Activated T-helper 9 cell treated with anti-CD3 and anti-CD28 coated beads, Interleukin-2, amount 50 U/mL, for 16 hours (primary cell): Measurements from ENCODE around the gene KIAA1328.

Source experiments
- DNase-seq: peaks from one replicate; pipeline ENCODE4 v3.0.0-alpha.2; 2020; ENCODE audit warnings: low read depth

The KIAA1328 gene

DNA sequence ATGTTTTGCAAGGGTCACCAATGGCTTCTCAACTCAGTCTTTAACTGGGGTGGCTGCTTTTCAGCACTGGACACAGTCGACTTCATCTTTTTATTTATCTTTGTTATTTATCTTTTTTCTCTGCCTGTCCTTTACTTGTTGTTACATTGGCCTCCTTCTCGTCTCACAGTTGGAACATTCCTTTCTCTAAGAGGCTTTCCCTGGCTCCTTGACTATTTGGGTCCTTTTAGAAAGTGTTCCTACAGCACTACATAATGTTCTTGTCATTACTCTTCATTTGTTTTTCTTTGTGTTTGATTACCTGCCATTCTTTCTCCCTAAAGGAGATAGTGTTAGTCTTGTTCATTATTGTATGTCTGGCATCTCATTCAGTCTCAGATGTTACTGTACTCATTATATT, 122.0 kb downstream of the KIAA1328 start:
- DNase-seq = no peak

DNA sequence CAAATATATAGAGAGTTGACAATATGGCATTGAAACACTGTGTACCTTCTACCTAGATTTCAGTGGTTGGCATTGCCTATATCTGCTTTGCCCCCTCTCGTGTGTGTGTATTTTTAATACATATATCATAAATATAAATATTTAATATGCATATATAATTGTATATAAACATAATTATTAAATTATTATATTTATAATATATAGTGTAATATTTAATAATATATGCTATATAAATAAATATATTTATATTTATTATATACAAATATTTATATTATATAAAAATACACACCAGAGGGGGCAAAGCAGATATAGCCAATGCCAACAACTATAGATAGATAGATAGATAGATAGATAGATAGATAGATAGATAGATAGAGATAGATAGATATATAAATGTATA, 124.1 kb downstream of the KIAA1328 start:
- DNase-seq = no peak

- DNase-seq = no peak
Measured at GRCh38 chr18:36960038-36960437, 131.1 kb downstream of the KIAA1328 start.

- DNase-seq = no peak
Measured at GRCh38 chr18:36963464-36963863, 134.5 kb downstream of the KIAA1328 start.

GRCh38 chr18:36974686-36975085, 145.8 kb downstream of the KIAA1328 start:
- no peak for DNase-seq

DNA sequence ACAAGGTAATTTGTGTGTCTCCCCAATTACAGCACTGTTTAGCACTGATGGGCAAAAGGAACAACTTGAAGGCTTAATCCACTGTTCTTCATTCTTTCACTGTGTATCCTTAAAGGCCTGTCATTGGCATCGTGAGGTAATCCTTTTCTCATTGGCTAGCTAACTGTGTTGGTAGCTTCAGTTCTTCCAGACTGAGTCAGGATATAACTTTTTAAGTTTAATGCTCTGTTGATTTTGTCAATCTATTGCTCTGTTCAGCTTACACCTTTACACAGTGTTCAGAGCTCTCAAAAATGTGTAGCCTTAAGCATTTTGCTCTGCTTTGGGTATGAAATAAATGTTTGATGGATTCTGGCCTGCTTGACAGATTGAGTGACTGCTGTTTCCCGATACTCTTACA, 148.2 kb downstream of the KIAA1328 start:
- no peak for DNase-seq

- DNase-seq = no peak
Measured at GRCh38 chr18:36993068-36993467, 164.1 kb downstream of the KIAA1328 start.

GRCh38 chr18:37006742-37007141, 177.8 kb downstream of the KIAA1328 start:
- no peak for DNase-seq

- no peak for DNase-seq
Measured at GRCh38 chr18:37012452-37012851, 183.5 kb downstream of the KIAA1328 start.

- no peak for DNase-seq
Measured at GRCh38 chr18:37019157-37019827, 190.4 kb downstream of the KIAA1328 start.

GRCh38 chr18:37033419-37033818, 204.5 kb downstream of the KIAA1328 start:
- DNase-seq = no peak

GRCh38 chr18:37042381-37042780, 213.5 kb downstream of the KIAA1328 start:
- no peak for DNase-seq

DNA sequence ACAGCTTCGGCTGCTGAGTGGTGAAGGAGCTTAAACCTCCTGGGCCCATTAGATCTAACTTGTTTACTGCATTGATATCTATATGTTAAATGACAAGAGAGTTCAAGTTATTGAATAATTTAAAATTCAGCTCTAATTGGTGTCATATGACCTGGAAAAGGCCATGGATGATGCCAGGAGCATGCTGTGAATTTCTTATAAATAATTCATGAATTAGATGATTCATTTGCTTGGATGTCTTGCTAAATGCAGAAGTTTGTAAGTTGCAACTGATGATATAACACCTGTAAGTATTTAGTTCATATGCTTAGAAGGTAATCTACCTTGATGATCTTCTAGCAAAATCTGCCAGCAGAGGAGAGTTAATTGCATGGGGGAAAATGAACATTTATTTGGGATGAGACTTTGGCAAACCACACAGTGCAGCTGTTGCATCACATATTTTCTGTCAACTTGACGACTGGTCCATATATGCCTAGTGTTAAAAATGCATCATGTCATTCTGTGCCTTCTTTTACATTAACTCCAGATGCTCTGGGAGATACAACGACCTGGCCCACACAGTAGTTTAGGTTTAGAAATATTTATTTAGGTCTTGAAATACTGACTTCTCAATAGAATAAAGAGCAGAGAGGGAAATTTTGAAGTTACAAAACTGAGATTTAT, 226.3 kb downstream of the KIAA1328 start:
- DNase-seq = no peak

GRCh38 chr18:37064187-37064586, 235.3 kb downstream of the KIAA1328 start:
- DNase-seq = no peak

DNA sequence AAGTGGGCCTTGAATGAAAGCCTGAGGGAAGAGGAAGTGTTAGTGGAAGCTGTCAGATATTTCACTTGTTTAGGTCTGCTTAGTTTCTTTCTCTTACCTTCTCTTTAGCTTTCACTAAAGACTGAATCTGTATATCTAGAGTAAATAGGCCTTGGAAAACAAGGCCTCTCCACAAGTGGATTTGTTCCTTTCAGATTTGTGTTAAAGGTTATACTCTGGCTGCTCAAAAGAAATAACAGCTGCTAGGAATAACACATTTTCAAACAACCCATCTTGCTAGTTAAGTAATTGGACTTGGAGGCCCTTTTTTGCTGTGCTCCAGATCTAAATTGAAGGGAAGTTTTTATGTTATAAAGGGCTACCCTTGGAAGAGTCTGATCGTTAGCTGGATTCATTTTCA, 236.3 kb downstream of the KIAA1328 start:
- DNase-seq = no peak

- no peak for DNase-seq
Measured at GRCh38 chr18:37084912-37085311, 256.0 kb downstream of the KIAA1328 start.

DNA sequence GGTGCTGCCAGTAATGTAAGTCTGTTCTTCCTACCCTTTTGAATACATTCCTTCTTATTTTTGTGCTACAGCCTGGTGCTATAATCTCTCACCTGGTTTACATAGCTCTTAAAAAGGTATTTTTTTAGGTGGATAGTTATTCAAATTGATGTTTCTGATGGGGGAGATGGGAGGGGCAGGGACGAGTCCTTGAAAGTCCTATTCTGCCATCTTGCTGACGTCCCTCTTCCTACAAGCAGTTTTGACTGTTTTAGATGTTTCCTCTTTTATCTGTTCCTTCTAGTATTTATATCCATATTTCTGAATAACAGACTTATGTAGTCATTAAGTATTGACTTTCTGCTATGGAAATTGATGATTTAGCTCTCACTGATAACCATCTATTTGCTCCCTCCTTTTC, 256.4 kb downstream of the KIAA1328 start:
- DNase-seq = no peak

DNA sequence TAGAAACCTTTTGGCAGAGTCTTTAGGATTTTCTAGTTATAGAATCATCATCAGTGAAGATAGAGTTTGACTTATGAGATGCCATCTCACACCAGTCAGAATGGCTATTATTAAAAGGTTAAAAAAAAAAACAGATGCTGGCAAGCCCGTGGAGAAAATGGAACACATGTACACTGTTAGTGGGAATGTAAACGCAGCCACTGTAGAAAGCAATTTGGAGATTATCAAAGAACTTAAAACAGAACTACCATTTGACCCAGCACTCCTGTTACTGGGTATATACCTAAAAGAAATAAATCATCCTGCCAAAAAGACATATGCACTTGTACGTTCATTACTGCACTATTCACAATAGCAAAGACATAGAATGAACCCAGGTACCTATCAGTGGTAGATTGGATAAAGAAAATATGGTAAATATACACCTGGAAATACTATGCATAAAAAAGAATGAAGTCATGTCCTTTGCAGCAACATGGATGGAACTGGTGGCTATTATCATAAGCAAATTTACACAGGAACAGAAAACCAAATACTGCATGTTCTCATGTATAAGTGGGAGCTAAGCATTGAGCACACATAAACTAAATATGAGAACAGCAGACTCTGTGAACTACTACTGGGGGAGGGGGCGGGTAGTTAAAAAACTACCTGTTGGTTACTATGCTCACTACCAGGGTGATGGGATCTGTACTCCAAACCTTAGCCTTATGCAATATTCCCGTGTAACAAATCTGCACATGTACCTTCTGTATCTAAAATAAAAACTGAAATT, 279.0 kb downstream of the KIAA1328 start:
- no peak for DNase-seq

- DNase-seq = no peak
Measured at GRCh38 chr18:37122877-37123276, 293.9 kb downstream of the KIAA1328 start.

DNA sequence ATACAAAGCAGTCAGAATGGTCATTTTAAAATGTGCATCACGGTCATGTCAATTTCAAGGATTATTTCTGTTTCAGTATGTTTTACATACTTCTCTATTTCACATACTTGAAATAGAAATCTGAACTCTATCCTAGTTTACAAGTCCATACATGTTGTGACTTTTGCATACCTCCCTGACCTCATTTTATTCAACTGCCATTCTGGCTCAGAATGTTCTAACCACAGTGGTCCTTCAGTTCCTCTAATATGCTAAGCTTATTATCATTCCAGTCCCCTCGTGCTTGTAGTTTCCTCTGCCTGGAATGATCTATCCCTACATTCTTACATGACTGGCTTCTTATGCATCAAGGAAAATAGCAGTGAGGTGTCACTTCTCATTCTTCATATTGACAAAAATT, 295.6 kb downstream of the KIAA1328 start:
- no peak for DNase-seq

DNA sequence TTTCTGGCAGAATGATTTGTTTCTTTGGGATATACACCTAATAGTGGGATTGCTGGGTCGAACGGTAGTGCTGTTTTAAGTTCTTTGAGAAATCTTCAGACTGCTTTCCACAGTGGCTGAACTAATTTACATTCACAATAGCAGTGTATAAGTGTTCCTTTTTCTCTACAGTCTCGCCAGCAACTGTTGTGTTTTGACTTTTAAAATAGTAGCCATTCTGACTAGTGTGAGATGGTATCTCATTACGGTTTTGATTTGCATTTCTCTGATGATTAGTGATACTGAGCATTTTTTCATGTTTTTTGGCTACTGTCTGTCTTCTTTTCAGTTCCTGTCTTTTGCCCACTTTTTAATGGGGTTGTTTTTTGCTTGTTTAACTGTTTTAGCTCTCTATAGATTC, 306.2 kb downstream of the KIAA1328 start:
- no peak for DNase-seq

- no peak for DNase-seq
Measured at GRCh38 chr18:37138456-37138855, 309.5 kb downstream of the KIAA1328 start.

- no peak for DNase-seq
Measured at GRCh38 chr18:37139876-37140275, 310.9 kb downstream of the KIAA1328 start.
